Amygdala (tissue), 56 donors: ENCODE measurements around the gene DPP3.
"Not testable (repeated sequence)": the region's sequence is repeated elsewhere in the genome, so short reads cannot be mapped to it uniquely, and the experiment has no call there.

Experiments used
- DNase-seq, 56 donors: peaks; one replicate each; lab custom pipeline; 2025; lab: John Stamatoyannopoulos, UW

Gene DPP3, protein sequence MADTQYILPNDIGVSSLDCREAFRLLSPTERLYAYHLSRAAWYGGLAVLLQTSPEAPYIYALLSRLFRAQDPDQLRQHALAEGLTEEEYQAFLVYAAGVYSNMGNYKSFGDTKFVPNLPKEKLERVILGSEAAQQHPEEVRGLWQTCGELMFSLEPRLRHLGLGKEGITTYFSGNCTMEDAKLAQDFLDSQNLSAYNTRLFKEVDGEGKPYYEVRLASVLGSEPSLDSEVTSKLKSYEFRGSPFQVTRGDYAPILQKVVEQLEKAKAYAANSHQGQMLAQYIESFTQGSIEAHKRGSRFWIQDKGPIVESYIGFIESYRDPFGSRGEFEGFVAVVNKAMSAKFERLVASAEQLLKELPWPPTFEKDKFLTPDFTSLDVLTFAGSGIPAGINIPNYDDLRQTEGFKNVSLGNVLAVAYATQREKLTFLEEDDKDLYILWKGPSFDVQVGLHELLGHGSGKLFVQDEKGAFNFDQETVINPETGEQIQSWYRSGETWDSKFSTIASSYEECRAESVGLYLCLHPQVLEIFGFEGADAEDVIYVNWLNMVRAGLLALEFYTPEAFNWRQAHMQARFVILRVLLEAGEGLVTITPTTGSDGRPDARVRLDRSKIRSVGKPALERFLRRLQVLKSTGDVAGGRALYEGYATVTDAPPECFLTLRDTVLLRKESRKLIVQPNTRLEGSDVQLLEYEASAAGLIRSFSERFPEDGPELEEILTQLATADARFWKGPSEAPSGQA

DNA sequence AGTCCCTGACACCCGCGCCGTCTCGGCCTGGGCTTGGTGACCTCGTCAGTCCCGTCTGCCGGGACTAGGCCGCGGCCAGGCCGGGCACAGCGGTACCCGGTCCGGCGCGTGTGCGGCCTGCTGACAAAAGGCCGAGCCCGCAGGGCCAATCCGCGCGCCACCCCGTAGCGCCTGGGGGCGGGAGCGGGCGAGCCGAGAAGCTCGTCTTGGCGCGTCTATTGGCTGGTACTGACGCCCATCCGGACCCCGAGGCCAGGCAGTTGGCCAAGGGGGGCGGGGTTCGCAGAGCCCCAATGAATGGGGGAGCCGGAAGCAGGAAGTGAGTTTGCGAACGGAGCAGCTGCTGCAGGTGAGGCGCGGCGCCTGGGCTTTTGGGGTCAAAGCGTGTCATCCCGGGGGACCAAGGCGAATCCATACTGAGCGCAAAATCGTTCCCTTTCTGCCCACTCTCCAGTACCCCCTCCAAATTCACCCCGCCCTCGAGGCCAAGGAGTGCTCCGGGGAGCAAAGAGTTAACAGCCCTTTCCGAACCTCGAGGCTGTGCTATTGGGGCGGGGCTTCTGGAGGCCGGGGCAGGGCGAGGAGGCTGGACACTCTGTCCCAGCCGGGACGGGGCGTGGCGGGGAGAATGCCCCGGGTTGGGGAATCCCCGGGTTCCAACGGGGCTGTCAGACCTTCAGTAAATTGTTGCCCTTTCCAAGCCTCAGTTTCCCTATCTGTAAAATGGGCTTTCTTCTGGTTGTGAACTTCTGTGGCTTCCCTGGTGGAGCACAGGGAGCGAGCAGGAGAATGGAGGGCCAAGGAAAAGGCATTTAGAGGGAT lies at the start of gene DPP3:
DPP3 (plus strand) TSS at position 318 of the 822 bp plus-strand sequence. CDS start 1,767 bp downstream, outside the sequence.
- peak; percentile 59 to 98 (median 92) for DNase-seq

DNA sequence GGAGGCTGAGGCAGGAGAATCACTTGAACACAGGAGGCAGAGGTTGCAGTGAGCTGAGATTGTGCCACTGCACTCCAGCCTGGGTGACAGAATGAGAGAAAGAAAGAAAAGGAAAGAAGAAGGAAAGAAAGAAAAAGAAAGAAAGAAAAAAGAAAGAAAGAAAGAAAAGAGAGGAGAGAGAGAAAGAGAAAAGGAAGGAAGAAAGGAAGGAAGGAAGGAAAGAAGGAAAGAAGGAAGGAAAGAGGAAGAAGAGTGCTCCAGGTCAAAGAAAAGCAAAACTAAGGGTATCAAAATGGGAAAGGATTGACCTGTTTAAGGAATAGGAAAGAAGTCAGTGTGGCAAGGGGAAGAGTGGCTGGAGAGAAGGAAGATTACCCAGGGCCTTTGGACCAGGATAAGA lies 48.9 kb upstream of the DPP3 start:
- DNase-seq: not testable (repeated sequence)

DNA sequence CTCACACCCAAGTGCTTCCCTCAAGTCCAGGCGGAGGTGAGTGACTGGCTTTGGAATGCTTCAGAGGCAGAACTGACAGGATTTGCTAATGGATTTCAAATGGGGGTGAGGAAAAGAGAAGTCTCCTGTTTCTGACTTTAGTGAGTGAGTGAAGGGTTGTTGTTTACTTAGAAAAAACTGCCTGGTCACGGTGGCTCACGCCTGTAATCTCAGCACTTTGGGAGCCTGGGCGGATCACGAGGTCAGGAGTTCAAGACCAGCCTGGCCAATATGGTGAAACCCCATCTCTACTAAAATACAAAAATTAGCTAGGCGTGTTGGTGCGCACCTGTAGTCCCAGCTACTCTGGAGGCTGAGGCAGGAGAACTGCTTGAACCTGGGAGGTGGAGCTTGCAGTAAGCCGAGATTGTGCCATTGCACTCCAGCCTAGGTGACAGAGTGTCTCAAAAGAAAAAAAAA lies 48.3 kb upstream of the DPP3 start:
- not testable (repeated sequence) for DNase-seq

DNA sequence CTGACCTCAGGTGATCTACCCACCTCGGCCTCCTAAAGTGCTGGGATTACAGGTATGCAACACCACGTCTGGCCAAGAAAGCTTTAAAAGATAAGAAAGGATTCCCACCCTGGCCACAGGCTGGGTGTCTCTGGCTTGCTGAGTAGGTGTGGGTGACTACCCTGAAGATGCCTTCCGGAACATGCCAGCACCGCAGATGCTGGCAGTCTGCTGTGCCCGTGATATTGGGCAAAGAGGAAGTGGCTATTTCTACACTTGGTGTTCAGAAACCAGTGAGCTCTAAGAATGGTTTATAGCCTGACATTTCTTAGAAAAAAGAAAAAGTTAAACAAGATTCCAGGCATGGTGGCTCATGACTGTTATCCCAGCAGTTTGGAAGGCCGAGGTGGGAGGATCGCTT lies 47.6 kb upstream of the DPP3 start:
- no peak for DNase-seq

DNA sequence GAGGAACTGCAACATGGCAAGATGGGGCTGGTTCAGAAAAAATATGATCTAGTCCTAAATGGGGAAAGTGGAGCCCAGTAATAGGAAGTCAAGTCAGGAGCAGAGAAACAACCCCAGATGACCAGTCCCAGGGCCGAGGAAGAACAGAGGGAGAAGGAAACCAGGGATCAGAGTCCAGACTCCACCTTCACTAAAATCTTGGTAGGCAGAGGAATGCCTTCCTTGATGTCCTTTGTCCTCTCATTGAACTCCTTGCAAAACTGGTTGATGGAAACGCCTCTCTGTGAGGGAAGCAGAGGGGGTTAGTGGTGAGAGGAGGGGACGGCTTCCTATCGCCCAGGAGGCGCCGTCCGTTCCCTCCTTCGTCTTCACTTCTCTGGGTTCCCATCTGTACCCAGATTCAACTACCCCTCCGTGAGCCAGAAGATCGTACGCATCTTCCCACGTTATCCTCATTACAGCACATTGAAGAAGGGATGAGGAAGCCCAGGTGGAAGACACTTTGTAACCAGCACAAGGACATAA lies 42.2 kb upstream of the DPP3 start:
- DNase-seq: no peak

DNA sequence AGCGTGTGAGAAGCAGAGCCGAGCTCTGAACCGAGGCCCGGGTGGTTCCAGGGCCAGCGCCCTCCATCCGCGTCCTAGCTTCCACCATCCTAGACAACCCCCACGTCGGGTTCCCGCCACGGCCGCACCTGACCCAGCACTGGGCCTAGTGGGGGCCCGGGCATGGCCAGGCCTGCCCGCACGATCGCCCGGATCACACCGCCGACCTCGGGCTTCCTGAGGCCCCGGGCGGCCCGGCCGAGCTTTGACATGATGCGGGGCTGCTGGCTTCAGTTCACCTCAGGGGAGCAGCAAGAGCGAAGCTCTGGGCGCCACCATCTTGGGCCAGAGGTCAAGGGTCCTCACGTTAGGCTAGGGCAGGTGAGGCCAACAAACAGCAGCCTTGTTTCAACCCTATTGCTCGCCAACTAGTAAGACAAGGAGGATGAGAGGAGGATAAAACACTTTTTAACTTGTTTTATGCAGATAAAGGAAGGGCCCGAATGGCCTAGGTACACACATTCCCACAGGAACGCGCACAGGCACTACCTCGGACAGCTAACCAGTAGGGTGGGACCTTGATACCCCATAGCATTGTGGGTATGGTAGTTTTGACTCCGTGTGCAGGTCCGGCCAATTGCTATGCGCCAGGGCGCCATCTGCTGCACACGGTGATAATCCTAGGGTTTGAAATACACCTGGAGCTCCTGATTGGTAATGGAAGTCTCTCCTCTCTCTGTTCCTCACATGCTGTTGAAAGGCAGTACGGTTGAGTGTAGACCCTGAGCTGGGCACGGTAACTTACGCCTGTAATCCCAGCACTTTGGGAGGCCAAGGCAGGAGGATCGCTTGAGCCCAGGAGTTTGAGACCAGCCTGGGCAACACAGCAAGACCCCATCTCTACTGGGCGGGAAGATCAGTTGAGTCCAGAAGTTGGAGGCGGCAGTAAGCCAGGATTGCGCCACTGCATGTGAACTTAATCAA lies 41.4 kb upstream of the DPP3 start, which contains the start of gene MRPL11:
MRPL11 (minus strand) TSS at position 345 of the 963 bp plus-strand sequence; CDS start at position 251, 94 bp downstream.
- peak; percentile 32 to 96 (median 86) for DNase-seq

DNA sequence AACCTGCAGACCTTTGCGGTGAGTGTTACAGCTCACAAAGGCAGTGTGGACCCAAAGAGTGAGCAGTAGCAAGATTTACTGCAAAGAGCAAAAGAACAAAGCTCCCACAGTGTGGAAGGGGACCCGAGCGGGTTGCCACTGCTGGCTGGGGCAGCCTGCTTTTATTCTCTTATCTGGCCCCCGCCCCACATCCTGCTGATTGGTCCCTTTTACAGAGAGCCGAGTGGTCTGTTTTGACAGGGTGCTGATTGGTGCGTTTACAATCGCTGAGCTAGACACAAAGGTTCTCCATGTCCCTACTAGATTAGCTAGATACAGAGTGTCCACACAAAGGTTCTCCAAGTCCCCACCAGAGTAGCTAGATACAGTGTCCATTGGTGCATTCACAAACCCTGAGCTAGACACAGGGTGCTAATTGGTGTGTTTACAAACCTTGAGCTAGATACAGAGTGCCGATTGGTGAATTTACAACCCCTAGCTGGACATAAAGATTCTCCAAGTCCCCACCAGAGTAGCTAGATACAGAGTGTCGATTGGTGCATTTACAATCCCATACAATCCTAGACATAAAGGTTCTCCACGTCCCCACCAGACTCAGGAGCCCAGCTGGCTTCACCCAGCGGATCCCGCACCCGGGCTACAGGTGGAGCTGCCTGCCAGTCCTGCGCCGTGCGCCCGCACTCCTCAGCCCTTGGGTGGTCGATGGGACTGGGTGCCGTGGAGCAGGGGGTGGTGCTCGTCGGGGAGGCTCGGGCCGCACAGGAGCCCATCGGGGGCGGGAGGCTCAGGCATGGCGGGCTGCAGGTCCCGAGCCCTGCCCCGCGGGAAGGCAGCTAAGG lies 39.9 kb upstream of the DPP3 start:
- not testable (repeated sequence) for DNase-seq

DNA sequence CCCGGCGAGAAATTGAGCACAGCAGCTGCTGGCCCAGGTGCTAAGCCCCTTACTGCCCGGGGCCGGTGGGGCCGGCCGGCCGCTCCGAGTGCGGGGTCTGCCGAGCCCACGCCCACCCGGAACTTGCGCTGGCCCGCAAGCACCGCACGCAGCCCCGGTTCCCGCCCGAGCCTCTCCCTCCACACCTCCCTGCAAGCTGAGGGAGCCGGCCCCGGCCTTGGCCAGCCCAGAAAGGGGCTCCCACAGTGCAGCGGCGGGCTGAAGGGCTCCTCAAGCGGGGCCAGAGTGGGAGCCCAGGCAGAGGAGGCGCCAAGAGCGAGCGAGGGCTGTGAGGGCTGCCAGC lies 39.3 kb upstream of the DPP3 start:
- DNase-seq: not testable (repeated sequence)

DNA sequence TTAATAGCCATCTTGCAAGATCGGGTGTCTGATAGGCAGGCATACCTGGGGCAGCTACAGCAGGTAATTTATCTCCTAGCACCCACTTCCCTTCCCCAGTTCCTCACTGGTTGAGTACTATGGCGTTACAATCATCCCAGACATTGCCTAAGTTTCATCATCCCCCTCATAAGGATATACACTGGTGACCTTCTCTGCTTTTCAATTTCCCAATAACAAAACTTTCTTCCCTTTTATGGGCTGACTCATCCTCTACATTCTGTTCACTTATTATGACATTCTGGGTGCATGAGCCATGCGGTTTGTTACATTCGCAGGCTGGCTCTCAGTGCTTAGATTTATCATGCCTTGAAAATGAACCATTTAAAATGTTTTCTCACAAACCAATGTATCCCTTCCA lies 36.6 kb upstream of the DPP3 start:
- DNase-seq: no peak

DNA sequence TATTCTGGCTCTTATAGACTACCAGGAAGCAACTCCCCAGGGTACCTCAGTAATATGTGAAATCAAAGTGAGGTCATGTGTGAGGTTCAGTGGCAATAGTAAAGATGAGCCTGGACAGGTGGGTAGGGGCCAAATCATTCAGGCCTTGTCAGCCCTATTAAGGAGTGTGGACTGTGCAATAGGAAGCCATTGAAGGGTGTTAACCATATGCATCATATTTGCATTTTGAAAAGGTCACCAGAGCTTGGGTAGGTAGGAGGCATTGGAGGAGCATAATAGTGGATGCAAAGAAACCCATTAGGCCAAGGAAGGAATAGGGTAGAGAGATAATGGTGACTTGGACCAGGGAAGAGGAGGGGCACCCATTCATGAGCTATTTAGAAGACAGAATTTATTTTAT lies 33.2 kb upstream of the DPP3 start:
- DNase-seq: no peak

DNA sequence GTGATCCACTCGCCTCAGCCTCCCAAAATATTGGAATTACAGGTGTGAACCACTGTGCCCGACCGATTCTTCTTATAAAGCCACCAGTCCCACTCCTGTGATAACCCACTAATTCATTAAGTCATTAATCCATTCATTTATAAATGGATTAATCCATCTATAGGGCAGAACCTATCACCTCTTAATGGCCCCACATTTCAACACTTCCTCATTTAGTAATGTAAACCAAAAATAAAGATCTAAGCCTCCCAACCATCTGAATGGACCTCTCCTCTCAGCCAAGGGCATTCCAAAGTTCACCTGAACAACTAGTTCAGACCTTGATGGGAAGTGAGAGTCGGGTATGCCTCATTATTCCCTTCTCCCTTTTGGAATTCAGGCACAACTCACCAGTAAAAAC lies 31.7 kb upstream of the DPP3 start:
- DNase-seq: no peak

DNA sequence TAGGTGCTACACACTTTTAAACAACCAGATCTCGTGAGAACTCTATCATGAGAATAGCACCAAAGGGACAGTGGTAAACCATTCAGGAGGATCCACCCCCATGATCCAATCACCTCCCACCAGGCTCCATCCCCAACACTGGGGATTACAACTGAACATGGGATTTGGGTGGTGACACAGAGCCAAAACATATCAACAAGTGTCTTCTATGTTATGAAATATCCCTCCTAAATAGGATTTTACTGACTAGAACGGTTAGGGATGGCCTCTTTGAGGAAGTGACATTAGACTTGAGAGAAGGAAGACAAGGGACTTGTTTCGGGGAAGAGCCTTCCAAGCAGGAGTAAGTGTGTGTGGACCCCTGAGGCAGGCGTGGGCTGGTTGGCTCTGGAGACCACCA lies 29.7 kb upstream of the DPP3 start:
- DNase-seq: no peak

DNA sequence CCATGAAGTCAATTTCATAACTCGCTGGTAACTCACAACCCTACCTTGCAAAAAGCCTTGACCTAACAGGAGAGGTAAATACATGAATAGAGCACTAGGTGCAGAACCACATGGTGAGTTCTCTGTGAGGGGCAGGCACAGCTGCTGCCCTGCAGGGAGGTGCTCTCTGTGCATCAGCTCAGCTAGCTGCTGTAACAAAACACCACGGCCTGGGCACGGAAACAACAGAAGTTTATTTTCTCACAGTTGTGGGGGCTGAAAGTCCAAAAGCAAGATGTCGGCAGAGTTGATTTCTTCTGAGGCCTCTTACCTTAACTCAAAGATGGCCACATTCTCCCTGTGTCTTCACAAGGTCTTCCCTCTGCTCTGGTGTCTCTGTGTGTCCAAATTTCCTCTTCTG lies 28.6 kb upstream of the DPP3 start:
- no peak for DNase-seq

DNA sequence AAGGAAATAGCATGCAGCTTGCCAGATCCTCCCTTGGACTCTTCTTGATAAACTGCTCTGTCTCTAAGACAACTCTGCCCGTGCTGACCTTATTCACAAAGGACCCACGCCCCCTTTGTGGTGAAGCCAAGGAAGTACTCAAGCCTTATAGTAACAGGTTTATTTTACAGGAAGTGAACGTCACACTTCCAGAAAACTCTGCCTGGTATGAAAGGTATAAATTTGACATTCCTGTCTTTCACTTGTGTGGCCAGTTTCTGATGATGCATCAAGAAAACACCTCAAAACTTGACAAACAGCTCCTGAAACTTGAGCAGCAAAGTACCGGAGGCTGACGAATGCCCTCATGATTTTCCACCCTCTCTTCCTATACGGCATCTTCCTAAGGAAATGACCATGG lies 26.0 kb upstream of the DPP3 start:
- no peak for DNase-seq

DNA sequence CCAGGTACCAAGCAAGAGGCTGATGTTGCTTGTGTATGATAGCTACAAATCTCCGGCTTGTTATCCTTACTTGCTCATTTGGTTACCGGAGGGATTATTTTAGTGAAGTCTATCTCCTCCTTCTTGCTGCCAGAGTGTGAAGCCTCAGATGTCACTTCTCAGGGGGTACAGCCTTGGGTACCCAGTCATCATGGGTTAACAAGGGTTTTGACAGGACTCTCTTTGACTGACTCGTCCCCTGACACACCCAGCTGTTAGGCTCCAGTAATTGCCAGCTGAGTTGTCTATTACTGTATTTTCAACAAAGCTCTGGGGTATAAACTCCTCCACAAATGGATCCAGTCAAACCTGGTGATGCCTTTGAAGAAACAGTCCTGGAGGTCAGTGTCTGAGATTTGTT lies 25.4 kb upstream of the DPP3 start:
- DNase-seq: no peak

DNA sequence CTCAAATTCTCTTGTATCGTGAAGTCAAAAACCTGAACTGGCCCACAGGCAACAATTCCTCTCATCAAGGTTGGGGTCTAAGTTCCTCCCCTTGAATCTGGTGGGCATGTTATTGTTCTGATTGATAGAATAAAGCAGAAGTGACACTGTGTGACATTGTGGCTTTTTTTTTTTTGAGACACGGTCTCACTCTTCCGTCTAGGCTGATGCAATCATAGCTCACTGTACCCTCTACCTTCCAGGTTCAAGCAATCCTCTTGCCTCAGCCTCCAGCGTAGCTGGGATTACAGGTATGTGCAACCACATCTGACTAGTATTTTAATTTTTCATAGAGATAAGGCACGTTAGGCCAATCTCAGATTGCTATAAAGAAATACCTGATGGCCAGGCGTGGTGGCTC lies 22.4 kb upstream of the DPP3 start:
- no peak for DNase-seq

DNA sequence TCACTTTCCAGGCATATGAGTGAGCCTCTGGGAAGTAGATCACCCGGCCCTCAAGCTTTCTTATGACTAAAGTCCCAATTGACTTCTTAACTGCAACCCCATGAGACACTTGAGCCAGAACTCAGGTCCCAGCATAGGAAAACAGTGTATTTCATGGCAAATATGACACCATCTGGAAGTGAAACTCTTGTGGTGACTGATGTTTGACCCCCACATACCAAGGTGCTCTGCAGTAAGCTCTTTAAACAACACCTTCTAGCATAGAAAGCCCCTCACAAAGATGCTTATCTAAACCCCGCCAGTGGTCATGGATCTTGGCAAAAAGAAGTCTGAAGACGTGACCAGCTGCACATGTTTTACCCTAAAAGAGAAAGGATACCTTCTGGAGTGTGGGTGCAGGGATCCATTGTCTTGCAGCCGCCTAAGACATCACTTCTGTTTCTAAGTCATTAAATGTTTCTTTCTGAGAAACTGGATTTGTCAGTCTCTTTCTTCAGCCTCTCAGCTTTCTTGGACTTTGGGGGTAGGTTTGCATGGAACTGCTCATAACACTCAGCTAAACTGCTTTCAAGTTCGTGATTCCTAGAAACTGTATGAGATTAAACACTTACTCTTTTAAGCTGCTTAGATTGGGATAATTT lies 21.0 kb upstream of the DPP3 start:
- no peak for DNase-seq

DNA sequence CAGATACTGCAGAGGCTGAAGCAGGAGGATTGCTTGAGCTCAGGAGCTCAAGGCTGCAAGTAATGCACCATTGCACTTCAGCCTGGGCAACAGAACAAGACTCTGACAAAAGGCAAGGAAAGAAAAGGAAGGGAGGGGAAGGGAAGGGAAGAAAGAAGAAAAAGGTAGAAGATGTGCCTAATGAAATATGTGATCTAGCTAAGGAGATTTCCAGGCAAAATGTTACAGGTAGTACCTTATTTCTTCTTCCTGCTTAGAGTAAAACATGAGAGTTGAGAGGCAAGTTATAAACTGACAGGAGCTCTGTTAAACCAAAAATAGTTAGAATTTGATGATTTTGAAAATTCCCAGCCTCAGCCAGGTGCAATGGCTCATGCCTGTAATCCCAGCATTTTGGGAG lies 18.2 kb upstream of the DPP3 start:
- no peak for DNase-seq
